Mesodermal cell (in vitro differentiated cells): ENCODE measurements around the gene NCK1.

ENCODE experiments used
- H3K27ac ChIP-seq: 2 replicates; pipeline ENCODE4 v1.7.0; 2013; ENCODE audit warnings: mild to moderate bottlenecking, low read depth, low read length, moderate library complexity; ENCODE audit not compliant: severe bottlenecking
- H3K36me3 ChIP-seq: 2 replicates; pipeline ENCODE4 v1.7.1; 2013; ENCODE audit warnings: mild to moderate bottlenecking, low read length, moderate library complexity; ENCODE audit not compliant: control insufficient read depth, insufficient read depth
- H3K4me1 ChIP-seq: one replicate; pipeline ENCODE4 v1.7.1; 2013; ENCODE audit warnings: mild to moderate bottlenecking, low read length; ENCODE audit not compliant: insufficient read depth, control insufficient read depth, poor library complexity, severe bottlenecking
- H3K4me3 ChIP-seq: 2 replicates; pipeline ENCODE4 v1.7.0; 2013; ENCODE audit warnings: low read length, control low read depth, mild to moderate bottlenecking; ENCODE audit not compliant: insufficient read depth, poor library complexity, severe bottlenecking; ENCODE audit errors: extremely low read depth
- H3K9me3 ChIP-seq: 2 replicates; pipeline ENCODE4 v1.7.1; 2013; ENCODE audit warnings: mild to moderate bottlenecking, low read length, moderate library complexity; ENCODE audit not compliant: control insufficient read depth
- WGBS, 2 experiments: methylation state at CpG; one replicate each; pipeline ENCODE4 v1.1.5; 2013; ENCODE audit warnings: missing lambda C conversion rate in 2 of 2; ENCODE audit not compliant: insufficient coverage in 2 of 2; 5-methylcytosine and 5-hydroxymethylcytosine counted together

NCK1 gene

DNA sequence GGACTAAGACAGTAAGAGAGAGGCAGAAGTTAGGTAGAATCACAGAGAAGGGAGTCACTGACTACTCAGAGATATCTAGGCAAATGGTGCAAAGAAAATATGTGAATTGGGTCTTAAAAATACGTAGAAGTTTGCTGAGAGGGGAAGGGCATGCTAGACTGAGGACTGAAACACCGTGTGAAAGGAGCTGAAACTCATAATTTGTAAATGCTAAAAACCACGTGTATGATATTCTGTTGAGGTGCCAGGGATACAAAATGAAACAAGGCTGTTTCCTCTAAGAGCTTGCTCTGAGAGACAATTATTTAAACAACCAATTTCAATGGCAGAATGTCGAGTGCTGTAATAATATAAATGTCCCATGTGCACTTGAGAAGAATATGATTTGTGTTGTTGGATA lies 47.2 kb downstream of the NCK1 start:
- 92 to 95% methylated on average over 1 to 2 of the region's 4 CpGs for WGBS, 2 experiments

DNA sequence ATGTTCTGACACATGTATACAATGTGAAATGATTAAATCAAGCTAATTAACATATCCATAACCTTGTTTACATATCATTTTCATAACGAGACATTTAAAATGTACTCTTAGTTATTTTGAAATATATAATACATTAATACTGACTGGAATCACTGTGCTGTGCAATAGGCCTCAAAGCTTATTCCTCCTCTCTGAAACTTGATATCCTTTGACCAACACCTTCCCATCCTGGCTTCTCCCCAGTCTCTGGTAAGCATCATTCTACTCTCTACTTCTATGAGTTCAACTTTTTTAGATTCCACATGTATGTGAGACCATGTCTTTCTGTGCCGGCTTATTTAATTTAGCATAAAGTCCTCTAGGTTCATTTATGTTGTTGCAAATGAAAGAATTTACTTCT lies 48.7 kb downstream of the NCK1 start:
- WGBS, 2 experiments: no CpG with 5 or more reads among the region's 2 CpGs

More for the DNA sequence above, 47.2 kb downstream of the NCK1 start:
- no peak overlapping the region for H3K27ac ChIP-seq
- no peak overlapping the region for H3K4me3 ChIP-seq
- H3K9me3 ChIP-seq: peaks cover 3% of the 10 kb centered on the region
- peaks cover 25% of the 10 kb centered on the region for H3K36me3 ChIP-seq
- H3K4me1 ChIP-seq: peaks cover 10% of the 10 kb centered on the region

DNA sequence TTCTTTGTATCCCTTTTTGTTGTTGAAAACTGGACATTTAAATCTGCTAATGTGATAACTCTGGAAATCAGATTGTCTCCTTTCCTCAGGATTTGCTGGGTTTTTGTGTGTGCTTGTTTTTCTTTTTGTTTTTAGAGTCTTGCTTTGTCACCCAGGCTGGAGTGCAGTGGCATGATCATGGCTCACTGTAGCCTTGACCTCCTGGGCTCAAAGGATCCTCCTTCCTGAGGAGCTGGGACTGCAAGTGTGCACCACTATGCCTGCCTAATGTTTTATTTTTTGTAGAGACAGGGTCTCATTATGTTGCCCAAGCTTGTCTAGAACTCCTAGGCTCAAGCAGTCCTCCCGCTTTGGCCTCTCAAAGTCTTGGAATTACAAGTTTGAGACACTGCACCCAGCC lies 51.2 kb downstream of the NCK1 start:
- H3K27ac ChIP-seq: no peak overlapping the region
- peaks cover 8% of the 10 kb centered on the region for H3K4me1 ChIP-seq
- WGBS, 2 experiments: 100% methylated on average over 1 of the region's 1 CpG; no CpG with 5 or more reads in 1 of the 2 experiments
- no peaks in the 10 kb centered on the region for H3K9me3 ChIP-seq
- no peak overlapping the region for H3K4me3 ChIP-seq
- peaks cover 20% of the 10 kb centered on the region for H3K36me3 ChIP-seq

More for the DNA sequence above, 48.7 kb downstream of the NCK1 start:
- Histone ChIP-seq H3K27ac (no peak overlapping the region), H3K4me1 (peaks cover 10% of the 10 kb centered on the region), H3K9me3 (no peaks in the 10 kb centered on the region), H3K36me3 (peaks cover 25% of the 10 kb centered on the region), H3K4me3 (no peak overlapping the region)

DNA sequence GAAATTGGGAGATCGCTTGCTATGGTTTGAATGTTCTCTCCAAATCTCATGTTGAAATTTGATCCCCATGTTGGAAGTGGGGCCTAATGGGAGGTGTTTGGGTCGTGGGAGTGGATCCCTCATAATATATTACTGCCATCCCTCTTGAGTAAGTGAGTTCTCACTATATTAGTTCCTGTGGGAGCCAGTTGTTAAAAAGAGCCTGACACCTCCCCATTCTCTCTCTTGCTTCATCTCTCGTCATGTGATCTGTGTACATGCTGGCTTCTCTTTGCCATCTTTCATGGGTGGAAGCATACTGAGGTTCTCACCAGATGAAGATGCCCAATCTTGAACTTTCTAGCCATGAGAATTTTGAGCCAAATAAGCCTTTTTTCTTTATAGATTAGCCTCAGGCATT lies 52.7 kb downstream of the NCK1 start:
- whole genome bisulfite sequencing, 2 experiments: 93 to 100% methylated on average over 1 to 2 of the region's 3 CpGs
- no peak overlapping the region for H3K4me3 ChIP-seq
- peaks cover 20% of the 10 kb centered on the region for H3K36me3 ChIP-seq
- H3K4me1 ChIP-seq: peaks cover 10% of the 10 kb centered on the region
- no peaks in the 10 kb centered on the region for H3K9me3 ChIP-seq
- H3K27ac ChIP-seq: no peak overlapping the region

DNA sequence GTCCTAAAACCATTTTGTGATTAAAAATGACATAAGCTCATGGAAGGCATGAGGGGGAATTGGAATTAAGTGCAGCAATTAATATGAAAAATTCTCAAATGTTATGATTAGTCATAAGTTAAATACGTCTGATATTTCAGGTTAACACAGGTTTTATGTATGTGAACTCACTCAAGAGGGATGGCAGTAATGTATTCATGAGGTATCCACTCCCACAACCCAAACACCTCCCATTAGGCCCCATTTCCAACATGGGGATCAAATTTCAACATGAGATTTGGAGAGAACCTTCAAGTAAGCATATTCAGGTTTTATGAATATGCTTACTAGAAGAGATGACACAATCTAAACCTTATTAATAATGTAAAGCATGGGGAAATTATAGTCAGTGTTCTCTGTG lies 54.2 kb downstream of the NCK1 start:
- Histone ChIP-seq H3K4me1 (peaks cover 10% of the 10 kb centered on the region), H3K27ac (no peak overlapping the region), H3K36me3 (peaks cover 21% of the 10 kb centered on the region), H3K9me3 (no peaks in the 10 kb centered on the region), H3K4me3 (no peak overlapping the region)
- WGBS, 2 experiments: no CpG with 5 or more reads among the region's 1 CpG

DNA sequence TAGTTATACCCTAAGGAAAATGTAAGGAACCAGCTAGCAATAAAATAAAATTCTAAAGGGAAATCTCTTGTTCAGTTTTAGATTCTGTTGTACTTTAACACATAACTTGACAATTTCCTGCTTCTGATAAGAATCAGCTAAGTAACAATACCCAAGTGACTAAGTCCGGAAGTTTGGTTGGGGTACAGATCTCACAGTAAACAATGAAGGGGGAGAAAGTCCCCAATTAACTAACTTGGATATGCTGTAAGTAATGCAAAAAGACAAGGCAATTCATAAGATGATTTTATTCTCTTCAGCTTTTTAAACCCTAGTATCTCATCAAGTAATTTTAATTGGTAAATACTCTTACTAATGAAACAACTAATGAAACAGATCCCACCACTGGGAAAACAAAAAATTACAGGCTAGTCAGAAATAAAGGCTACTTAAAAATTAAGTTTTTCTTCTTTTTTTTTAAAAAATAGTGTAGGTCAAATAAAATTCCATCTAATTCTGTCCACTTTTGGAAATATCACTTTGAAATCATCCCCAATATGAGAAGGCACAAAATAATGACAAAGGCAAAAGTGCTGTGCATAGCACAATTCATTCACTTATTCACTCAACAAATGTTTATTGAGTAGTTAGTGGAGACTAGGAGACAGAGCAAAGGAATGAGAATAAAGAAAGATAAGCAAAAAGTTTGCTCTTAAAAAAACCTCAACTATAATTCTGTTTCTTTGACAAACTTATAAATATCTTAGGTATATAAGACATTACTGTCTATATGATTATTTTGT lies 58.0 kb downstream of the NCK1 start:
- Histone ChIP-seq H3K4me3 (no peak overlapping the region), H3K4me1 (peaks cover 10% of the 10 kb centered on the region), H3K9me3 (no peaks in the 10 kb centered on the region), H3K36me3 (peaks cover 17% of the 10 kb centered on the region), H3K27ac (no peak overlapping the region)
- WGBS, 2 experiments: no CpG with 5 or more reads among the region's 1 CpG

DNA sequence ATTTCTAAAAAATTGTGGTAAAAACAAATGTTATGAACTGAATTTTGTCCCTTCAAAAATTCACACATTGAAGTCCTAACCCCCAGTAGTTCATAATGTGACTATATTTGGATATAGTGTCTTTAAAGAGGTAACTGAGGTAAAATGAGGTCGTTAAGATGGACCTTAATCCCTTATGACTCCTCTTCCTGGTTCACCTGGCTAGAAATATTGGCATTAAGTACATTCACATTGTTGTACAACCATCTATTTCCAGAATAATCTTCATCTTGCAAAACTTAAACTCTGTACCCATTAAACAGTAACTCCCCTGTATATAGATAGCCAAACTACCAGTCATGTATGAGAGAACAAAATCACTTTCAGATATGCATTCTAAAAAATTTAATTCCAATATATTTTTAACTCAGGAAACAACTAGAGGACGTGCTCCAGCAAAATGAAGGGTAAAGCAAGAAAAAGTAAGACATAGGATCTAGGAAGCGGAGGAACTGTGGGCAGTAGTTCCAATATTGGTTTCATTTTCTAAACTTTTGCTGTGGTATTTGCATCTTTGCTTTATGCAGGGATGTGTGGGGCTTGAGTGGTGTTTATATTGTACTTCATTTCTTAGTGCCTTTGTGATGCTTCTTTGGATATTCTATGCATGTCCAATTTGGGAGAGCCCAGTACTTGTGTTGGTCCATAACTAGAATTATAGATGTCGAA lies 59.0 kb downstream of the NCK1 start:
- no peak overlapping the region for H3K27ac ChIP-seq
- H3K4me1 ChIP-seq: peaks cover 10% of the 10 kb centered on the region
- 93 to 100% methylated on average over 2 to 3 of the region's 4 CpGs for WGBS, 2 experiments
- no peak overlapping the region for H3K4me3 ChIP-seq
- no peaks in the 10 kb centered on the region for H3K9me3 ChIP-seq
- H3K36me3 ChIP-seq: peaks cover 11% of the 10 kb centered on the region

DNA sequence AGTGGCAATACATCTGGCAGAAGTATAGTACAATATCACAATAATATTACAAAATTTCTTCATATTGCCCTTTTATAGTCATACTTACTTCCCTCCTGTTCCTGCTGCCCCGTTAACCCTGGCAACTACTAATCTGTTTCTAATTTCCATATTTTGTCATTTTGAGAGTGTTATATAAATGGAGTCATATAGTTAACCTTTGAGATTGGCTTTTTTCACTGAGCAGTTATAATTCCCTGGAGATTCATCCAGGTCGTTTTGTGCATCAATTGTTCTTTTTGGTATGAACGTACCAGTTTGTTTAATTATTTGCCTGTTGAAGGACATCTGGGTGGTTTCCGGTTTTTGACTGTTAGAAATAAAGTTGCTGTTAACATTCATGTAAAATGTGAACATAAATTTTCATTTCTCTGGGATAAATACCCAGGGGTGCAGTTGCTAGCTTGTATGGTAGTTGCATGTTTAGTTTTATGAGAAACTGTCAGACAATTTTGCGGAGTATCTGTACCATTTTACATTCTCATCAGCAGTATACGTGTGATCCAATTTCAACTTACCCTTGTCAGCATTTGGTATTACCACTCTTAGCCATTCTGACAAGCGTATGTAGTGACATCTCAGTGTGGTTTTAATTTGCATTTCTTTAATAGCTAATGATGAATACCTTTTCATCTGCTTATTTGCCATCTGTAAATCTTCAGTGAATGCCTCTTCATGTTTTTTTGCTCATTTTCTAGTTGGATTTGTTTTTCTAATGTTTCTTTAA lies 63.6 kb downstream of the NCK1 start:
- no peak overlapping the region for H3K27ac ChIP-seq
- H3K9me3 ChIP-seq: no peaks in the 10 kb centered on the region
- H3K4me1 ChIP-seq: no peaks in the 10 kb centered on the region
- no peak overlapping the region for H3K4me3 ChIP-seq
- peaks cover 22% of the 10 kb centered on the region for H3K36me3 ChIP-seq
- 83 to 97% methylated on average over 2 to 5 of the region's 7 CpGs for WGBS, 2 experiments

DNA sequence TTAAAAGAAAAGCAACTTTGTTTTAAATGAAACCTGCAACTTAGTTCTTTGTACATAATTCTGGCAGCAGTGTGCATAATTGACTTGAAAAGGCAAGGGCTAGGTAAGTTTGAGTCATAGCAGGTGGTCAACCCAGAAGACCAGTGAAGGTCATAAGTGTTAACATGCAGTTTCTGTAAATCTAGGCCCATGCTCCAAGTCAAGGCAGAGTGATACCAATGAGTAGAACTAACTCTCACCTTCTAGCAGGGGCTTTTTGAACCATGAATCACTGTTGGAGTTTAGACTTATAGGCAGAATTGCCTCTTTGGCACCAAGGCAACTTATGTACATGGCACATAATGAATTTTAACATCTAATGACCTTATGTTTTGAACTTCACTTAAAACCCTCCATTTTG lies 66.2 kb downstream of the NCK1 start:
- Histone ChIP-seq H3K27ac (no peak overlapping the region), H3K36me3 (peaks cover 29% of the 10 kb centered on the region), H3K4me1 (no peaks in the 10 kb centered on the region), H3K9me3 (no peaks in the 10 kb centered on the region), H3K4me3 (no peak overlapping the region)

DNA sequence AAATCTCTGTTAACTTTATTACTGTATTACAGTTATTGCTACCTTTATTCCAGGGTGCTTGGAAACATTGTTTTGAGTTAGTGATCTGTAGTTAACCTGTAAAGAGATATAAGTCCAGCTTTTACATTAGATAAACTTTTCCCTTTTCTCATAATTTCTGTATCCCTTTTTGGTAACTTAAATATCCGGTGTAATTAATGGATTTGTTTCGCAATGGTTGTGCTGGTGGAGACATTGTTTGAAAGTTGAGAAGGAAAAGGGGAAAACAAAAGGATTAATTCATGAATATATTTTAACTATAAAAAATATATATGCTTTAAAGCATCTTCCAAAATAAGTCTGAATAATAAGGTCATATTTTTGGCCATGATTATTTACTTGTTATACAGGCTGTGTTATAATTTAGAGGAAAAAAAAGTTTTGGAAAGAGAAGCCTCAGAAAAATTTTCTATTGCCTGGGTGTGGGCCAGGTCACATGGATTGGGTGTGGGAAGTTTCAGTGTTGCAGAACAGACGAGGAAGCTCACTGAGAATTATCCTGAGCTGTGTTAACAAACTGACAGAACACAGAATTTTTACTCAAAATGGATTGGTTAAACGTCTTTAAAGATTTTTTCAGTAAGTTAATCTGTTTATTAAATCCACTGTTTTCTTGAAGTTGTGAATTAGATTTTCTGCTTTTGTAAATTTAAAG lies 68.1 kb downstream of the NCK1 start:
- Histone ChIP-seq H3K27ac (no peak overlapping the region), H3K36me3 (peaks cover 45% of the 10 kb centered on the region), H3K4me3 (no peak overlapping the region), H3K9me3 (no peaks in the 10 kb centered on the region), H3K4me1 (no peaks in the 10 kb centered on the region)
- WGBS, 2 experiments: 80 to 86% methylated on average over 1 of the region's 4 CpGs
